ENCODE results near the gene CACNA1I.

GRCh38 chr22:39679652-39680051, 109.1 kb downstream of the CACNA1I start:
- TF ChIP-seq CTCF (IDR thresholded peaks at IDR 0.05) (no peak), USF2 (CRISPR knock-in tag; IDR thresholded peaks at IDR 0.05) (no peak), JUN (CRISPR knock-in tag; IDR thresholded peaks at IDR 0.05) (no peak), ESRRA (CRISPR knock-in tag; IDR thresholded peaks at IDR 0.05; ENCODE audit: borderline replicate concordance) (no peak), ZNF263 (CRISPR knock-in tag; IDR thresholded peaks at IDR 0.05; ENCODE audit: low read depth) (no peak), NFE2L1 (CRISPR knock-in tag; IDR thresholded peaks at IDR 0.05) (no peak), NFYB (CRISPR knock-in tag; conservative IDR thresholded peaks at IDR 0.05; ENCODE audit: low read depth) (no peak), ZNF671 (CRISPR knock-in tag; IDR thresholded peaks at IDR 0.05) (no peak)
